SK-N-SH (cell line): ENCODE data around the gene LIPM. TPM values are rescaled to one million over a fixed set of nuclear protein-coding genes. Genes with fewer than 3 reads are reported as not detected.

Source experiments
- CTCF ChIA-PET: fragments of 300-600, 350-600 bp; formaldehyde crosslinking; extraction: SDS; loops from one replicate; lab custom pipeline; 2021; lab: Yijun Ruan, JAX
- POLR2A ChIA-PET: fragments of 350-600 bp; sonication (Branson Sonifier 250); formaldehyde crosslinking; extraction: SDS; loops from one replicate; lab custom pipeline; 2020; ENCODE audit warnings: antibody characterized with exemption, inconsistent platforms; lab: Yijun Ruan, JAX
- DNase-seq: peaks from one replicate; pipeline ENCODE4 v3.0.0; 2012
- H2AFZ ChIP-seq: fragments of 200-600 bp; sonication (generic); 2 replicates; pipeline ENCODE4 v1.8.1; 2016; ENCODE audit warnings: antibody characterized with exemption, mild to moderate bottlenecking, low read depth
- H3F3A ChIP-seq: fragments of 200-600 bp; sonication (generic); replicated peaks from 2 replicates; pipeline ENCODE3; 2016; ENCODE audit warnings: antibody characterized with exemption, mild to moderate bottlenecking; ENCODE audit not compliant: insufficient read depth
- H3K27ac ChIP-seq, 2 experiments: fragments of 200-500 bp in 1 of 2; fragments of 200-600 bp in 1 of 2; sonication (Bioruptor generic) in 1 of 2; sonication (generic), shearing (Covaris generic) in 1 of 2; 2 replicates each; pipeline versions ENCODE4 v1.5.1 to v1.6.1; 2014 to 2016; ENCODE audit warnings: low read depth in 2 of 2, inconsistent platforms in 1 of 2, low read length in 1 of 2, mild to moderate bottlenecking in 1 of 2, mixed read lengths in 1 of 2
- H3K27me3 ChIP-seq: fragments of 200-600 bp; sonication (generic), shearing (Covaris generic); 2 replicates; pipeline ENCODE4 v1.6.1; 2016; ENCODE audit warnings: mixed run types; ENCODE audit not compliant: insufficient read depth
- H3K36me3 ChIP-seq, 2 experiments: fragments of 200-500 bp in 1 of 2; fragments of 200-600 bp in 1 of 2; sonication (Bioruptor generic) in 1 of 2; sonication (generic) in 1 of 2; replicated peaks in 1 of 2; 2 replicates each; pipeline versions ENCODE3 to v1.5.1; 2014 to 2016; ENCODE audit warnings: low read length in 1 of 2, mild to moderate bottlenecking in 1 of 2; ENCODE audit not compliant: insufficient read depth in 2 of 2, control insufficient read depth in 1 of 2
- H3K4me1 ChIP-seq, 2 experiments: fragments of 200-500 bp in 1 of 2; fragments of 200-600 bp in 1 of 2; sonication (Bioruptor generic) in 1 of 2; sonication (generic), shearing (Covaris generic) in 1 of 2; 2 replicates each; pipeline versions ENCODE4 v1.5.1 to v1.6.1; 2014 to 2016; ENCODE audit warnings: low read depth in 1 of 2, low read length in 1 of 2, mixed run types in 1 of 2; ENCODE audit not compliant: insufficient read depth in 2 of 2, control insufficient read depth in 1 of 2
- H3K4me2 ChIP-seq: fragments of 200-600 bp; sonication (generic), shearing (Covaris generic); 2 replicates; pipeline ENCODE4 v1.6.1; 2017; ENCODE audit warnings: mixed run types
- H3K4me3 ChIP-seq, 2 experiments: fragments of 200-500 bp in 1 of 2; fragments of 200-600 bp in 1 of 2; sonication (Bioruptor generic) in 1 of 2; sonication (generic), shearing (Covaris generic) in 1 of 2; 2 replicates each; pipeline versions ENCODE4 v1.5.1 to v1.8.1; 2014 to 2016; ENCODE audit warnings: low read depth in 2 of 2, inconsistent platforms in 1 of 2, low read length in 1 of 2, mild to moderate bottlenecking in 1 of 2, mixed read lengths in 1 of 2, moderate library complexity in 1 of 2
- H3K79me2 ChIP-seq: fragments of 200-600 bp; sonication (generic); 2 replicates; pipeline ENCODE4 v1.8.1; 2017; ENCODE audit warnings: mild to moderate bottlenecking; ENCODE audit not compliant: insufficient read depth
- H3K9ac ChIP-seq: fragments of 200-600 bp; sonication (generic); 2 replicates; pipeline ENCODE4 v1.6.1; 2017; ENCODE audit warnings: mixed run types
- H3K9me2 ChIP-seq: fragments of 200-600 bp; sonication (generic); 2 replicates; pipeline ENCODE4 v1.6.1; 2017; ENCODE audit warnings: mixed run types
- H3K9me3 ChIP-seq: fragments of 200-600 bp; sonication (generic); 2 replicates; pipeline ENCODE4 v1.6.1; 2017; ENCODE audit warnings: mixed run types, mild to moderate bottlenecking, moderate library complexity
- H4K20me1 ChIP-seq: fragments of 200-600 bp; sonication (generic); 2 replicates; pipeline ENCODE4 v1.6.1; 2017; ENCODE audit warnings: mild to moderate bottlenecking, mixed run types; ENCODE audit not compliant: insufficient read depth
- CHD2 ChIP-seq: fragments of 150-350 bp; IDR thresholded peaks from 2 replicates; pipeline ENCODE4 v1.6.1; 2018; ENCODE audit warnings: low read length; ENCODE audit not compliant: partially characterized antibody
- CTCF ChIP-seq: fragments of 200-600 bp; sonication (generic); IDR thresholded peaks from 2 replicates; pipeline ENCODE4 v1.6.1; 2017; ENCODE audit warnings: antibody characterized with exemption, mild to moderate bottlenecking, moderate library complexity
- EP300 ChIP-seq, 2 experiments: IDR thresholded peaks; 2 replicates each; pipeline versions ENCODE4 v1.4.0 to v1.6.1; 2012; ENCODE audit warnings: borderline replicate concordance in 1 of 2, low read depth in 1 of 2, low read length in 1 of 2
- FOSL2 ChIP-seq: IDR thresholded peaks from 2 replicates; pipeline ENCODE4 v1.4.0; 2012; ENCODE audit warnings: low read depth, mild to moderate bottlenecking, moderate library complexity, borderline replicate concordance
- FOXJ3 ChIP-seq: sonication (generic); formaldehyde crosslinking; IDR thresholded peaks from 2 replicates; pipeline ENCODE4 v1.5.1; 2020; ENCODE audit warnings: mild to moderate bottlenecking, missing genetic modification reagents
- GABPA ChIP-seq: IDR thresholded peaks from 2 replicates; pipeline ENCODE4 v1.4.0; 2012; ENCODE audit warnings: low read depth, mild to moderate bottlenecking
- JUND ChIP-seq: IDR thresholded peaks from 2 replicates; pipeline ENCODE4 v1.4.0; 2012
- MEF2A ChIP-seq: IDR thresholded peaks from 2 replicates; pipeline ENCODE4 v1.4.0; 2012; ENCODE audit warnings: low read depth, borderline replicate concordance
- NFIC ChIP-seq: IDR thresholded peaks from 2 replicates; pipeline ENCODE4 v1.4.0; 2012; ENCODE audit warnings: borderline replicate concordance
- PBX3 ChIP-seq: IDR thresholded peaks from 2 replicates; pipeline ENCODE4; 2012
- POLR2AphosphoS5 ChIP-seq: IDR thresholded peaks from 2 replicates; pipeline ENCODE4 v1.6.1; 2012; ENCODE audit warnings: low read depth, low read length
- RCOR1 ChIP-seq: fragments of 150-350 bp; IDR thresholded peaks from 2 replicates; pipeline ENCODE4 v1.6.1; 2017; ENCODE audit warnings: antibody characterized with exemption, low read length
- RFX5 ChIP-seq: IDR thresholded peaks from 2 replicates; pipeline ENCODE4 v1.6.1; 2012; ENCODE audit warnings: mild to moderate bottlenecking, improper control_type of control experiment, low read length
- RXRA ChIP-seq: IDR thresholded peaks from 2 replicates; pipeline ENCODE4 v1.4.0; 2012; ENCODE audit warnings: low read depth, mild to moderate bottlenecking, borderline replicate concordance
- TAF1 ChIP-seq: IDR thresholded peaks from 2 replicates; pipeline ENCODE4 v1.6.1; 2012; ENCODE audit warnings: low read depth, mild to moderate bottlenecking, low read length, moderate library complexity, borderline replicate concordance
- TEAD4 ChIP-seq: IDR thresholded peaks from 2 replicates; pipeline ENCODE4 v1.4.0; 2012; ENCODE audit warnings: mild to moderate bottlenecking, borderline replicate concordance; ENCODE audit not compliant: insufficient read depth
- ZBTB33 ChIP-seq: IDR thresholded peaks from 2 replicates; pipeline ENCODE4 v1.4.0; 2012; ENCODE audit warnings: low read depth, borderline replicate concordance
- WGBS: methylation state at CpG from one replicate; pipeline ENCODE4 v1.1.6; 2017; ENCODE audit warnings: low lambda C conversion rate; 5-methylcytosine and 5-hydroxymethylcytosine counted together
- polyA plus RNA-seq, 3 experiments: library from polyadenylated mRNA; depleted of rRNA; stranded (reverse); fragments of >200 nt; gene quantifications; 2 replicates each; pipeline ENCODE4 v1.2.3, GENCODE V29; 2012

Gene LIPM
- polyA plus RNA-seq, 1 of the 3 experiments (the other 2 are of a cell fraction), result not detected

GRCh38 chr10:88840104-88840503, 37.6 kb downstream of the LIPM start:
- no peak overlapping the region for H3K4me2 ChIP-seq

GRCh38 chr10:88840881-88841280, 38.4 kb downstream of the LIPM start:
- no peaks in the 10 kb centered on the region for H3K36me3 ChIP-seq
- H3K9me3 ChIP-seq, result no peaks in the 10 kb centered on the region
- H3F3A ChIP-seq, result no peaks in the 10 kb centered on the region
- H4K20me1 ChIP-seq, result no peaks in the 10 kb centered on the region
- no peaks in the 10 kb centered on the region for H3K9me2 ChIP-seq
- H3K4me1 ChIP-seq, result no peaks in the 10 kb centered on the region
- no peaks in the 10 kb centered on the region for H3K79me2 ChIP-seq
- DNase-seq, result no peak
- ChIA-PET CTCF (interaction anchor here (0.7 to 12.7 kb wide), 6 partner anchors 17 to 376 kb away, joined by 3 to 425 read pairs (median 4); no protein-coding TSS in a partner anchor), POLR2A (no interaction called here)
- no peak overlapping the region for H3K4me2 ChIP-seq
- TF ChIP-seq TEAD4 (no peak), JUND (no peak), RFX5 (no peak), CHD2 (no peak), RCOR1 (no peak), POLR2AphosphoS5 (no peak), TAF1 (no peak), NFIC (no peak), GABPA (no peak), CTCF (no peak), MEF2A (no peak), FOXJ3 (no peak), PBX3 (no peak), RXRA (no peak), FOSL2 (no peak), EP300 (IDR thresholded peaks at IDR 0.05; ENCODE audit: borderline replicate concordance in 1 of 2, low read depth in 1 of 2, low read length in 1 of 2) (no peak)
- no peak overlapping the region for H3K27ac ChIP-seq
- H3K9ac ChIP-seq, result no peak overlapping the region
- no peak overlapping the region for H2AFZ ChIP-seq
- WGBS, result 88% methylated on average over 5 of the region's 5 CpGs
- no peak overlapping the region for H3K4me3 ChIP-seq
- no peaks in the 10 kb centered on the region for H3K27me3 ChIP-seq

More at GRCh38 chr10:88840104-88840503, 37.6 kb downstream of the LIPM start:
- Histone ChIP-seq H2AFZ (no peak overlapping the region), H3K36me3 (no peaks in the 10 kb centered on the region), H3F3A (no peaks in the 10 kb centered on the region), H3K27ac (no peak overlapping the region), H3K27me3 (no peaks in the 10 kb centered on the region), H3K9me2 (no peaks in the 10 kb centered on the region), H3K79me2 (no peaks in the 10 kb centered on the region), H3K4me1 (no peaks in the 10 kb centered on the region), H4K20me1 (no peaks in the 10 kb centered on the region), H3K4me3 (no peak overlapping the region), H3K9me3 (no peaks in the 10 kb centered on the region), H3K9ac (no peak overlapping the region)
- DNase-seq, result no peak
- 84% methylated on average over 3 of the region's 3 CpGs for WGBS
- CTCF ChIA-PET, result interaction anchor here (0.8 to 12.7 kb wide), 5 partner anchors 11 to 275 kb away, joined by 3 to 425 read pairs (median 4); no protein-coding TSS in a partner anchor
- POLR2A ChIA-PET, result no interaction called here
- TF ChIP-seq POLR2AphosphoS5 (no peak), NFIC (no peak), TEAD4 (no peak), EP300 (IDR thresholded peaks at IDR 0.05; ENCODE audit: borderline replicate concordance in 1 of 2, low read depth in 1 of 2, low read length in 1 of 2) (no peak), ZBTB33 (no peak)
